ENCODE measurements around the gene PDE8A.

PDE8A gene

GRCh38 chr15:84987949-84988624, 6.4 kb downstream of the PDE8A start:
- Histone ChIP-seq H3K4me3 (ENCODE audit: insufficient read depth, low read length, poor library complexity, severe bottlenecking) (no peak overlapping the region), H3K36me3 (ENCODE audit: low read length) (no peaks in the 10 kb centered on the region), H3F3A (ENCODE audit: insufficient read depth) (peaks cover under 1% of the 10 kb centered on the region; the same call in 1 of the 2 replicates), H3K79me2 (ENCODE audit: insufficient read depth, low read length) (no peaks in the 10 kb centered on the region), H3K9me2 (replicated peaks; ENCODE audit: insufficient read depth, low read length) (no peaks in the 10 kb centered on the region), H3K9me3 (ENCODE audit: insufficient read depth, low read length) (no peaks in the 10 kb centered on the region), H3K27ac (ENCODE audit: low read depth, low read length) (no peak overlapping the region), H3K4me2 (ENCODE audit: low read depth, low read length, poor library complexity, severe bottlenecking) (no peak overlapping the region), H3K27me3 (ENCODE audit: low read length) (no peaks in the 10 kb centered on the region), H3K9ac (ENCODE audit: low read length) (no peak overlapping the region), H4K20me1 (ENCODE audit: low read depth, low read length) (peaks cover 16% of the 10 kb centered on the region; the same call in 1 of the 2 replicates), H2AFZ (ENCODE audit: low read depth, low read length, severe bottlenecking) (no peak overlapping the region)
- TF ChIP-seq CTCF (IDR thresholded peaks at IDR 0.05; ENCODE audit: insufficient read depth, low read length, poor library complexity, severe bottlenecking) (no peak), EZH2phosphoT487 (conservative IDR thresholded peaks at IDR 0.05; ENCODE audit: low read length) (no peak)

- H4K20me1 ChIP-seq (ENCODE audit: low read depth, low read length), result peaks cover 18% of the 10 kb centered on the region; the same call in 1 of the 2 replicates
- H3K9ac ChIP-seq (ENCODE audit: low read length), result no peak overlapping the region
- H3K9me2 ChIP-seq (replicated peaks; ENCODE audit: insufficient read depth, low read length), result no peaks in the 10 kb centered on the region
- no peaks in the 10 kb centered on the region for H3K27me3 ChIP-seq (ENCODE audit: low read length)
- no peaks in the 10 kb centered on the region for H3K79me2 ChIP-seq (ENCODE audit: insufficient read depth, low read length)
- no peak overlapping the region for H3K4me3 ChIP-seq (ENCODE audit: insufficient read depth, low read length, poor library complexity, severe bottlenecking)
- no peaks in the 10 kb centered on the region for H3F3A ChIP-seq (ENCODE audit: insufficient read depth)
- no peaks in the 10 kb centered on the region for H3K36me3 ChIP-seq (ENCODE audit: low read length)
- H3K27ac ChIP-seq (ENCODE audit: low read depth, low read length), result no peak overlapping the region
- H2AFZ ChIP-seq (ENCODE audit: low read depth, low read length, severe bottlenecking), result no peak overlapping the region
- H3K4me2 ChIP-seq (ENCODE audit: low read depth, low read length, poor library complexity, severe bottlenecking), result no peak overlapping the region
- no peaks in the 10 kb centered on the region for H3K9me3 ChIP-seq (ENCODE audit: insufficient read depth, low read length)
- no peak for TF ChIP-seq EZH2phosphoT487 (conservative IDR thresholded peaks at IDR 0.05; ENCODE audit: low read length)
- no peak for TF ChIP-seq CTCF (IDR thresholded peaks at IDR 0.05; ENCODE audit: insufficient read depth, low read length, poor library complexity, severe bottlenecking)
These were observed 7.4 kb downstream of the PDE8A start for GRCh38 chr15:84988909-84989644.

- no peaks in the 10 kb centered on the region for H3K9me2 ChIP-seq (replicated peaks; ENCODE audit: insufficient read depth, low read length)
- H3K4me2 ChIP-seq (ENCODE audit: low read depth, low read length, poor library complexity, severe bottlenecking), result no peak overlapping the region
- peaks cover 22% of the 10 kb centered on the region; the same call in 1 of the 2 replicates for H4K20me1 ChIP-seq (ENCODE audit: low read depth, low read length)
- no peaks in the 10 kb centered on the region for H3K27me3 ChIP-seq (ENCODE audit: low read length)
- no peak overlapping the region for H3K27ac ChIP-seq (ENCODE audit: low read depth, low read length)
- H3K36me3 ChIP-seq (ENCODE audit: low read length), result no peaks in the 10 kb centered on the region
- TF ChIP-seq CTCF (IDR thresholded peaks at IDR 0.05; ENCODE audit: insufficient read depth, low read length, poor library complexity, severe bottlenecking), result no peak
- TF ChIP-seq EZH2phosphoT487 (conservative IDR thresholded peaks at IDR 0.05; ENCODE audit: low read length), result no peak
- no peak overlapping the region for H3K9ac ChIP-seq (ENCODE audit: low read length)
- no peaks in the 10 kb centered on the region for H3K79me2 ChIP-seq (ENCODE audit: insufficient read depth, low read length)
- H3F3A ChIP-seq (ENCODE audit: insufficient read depth), result no peaks in the 10 kb centered on the region
- no peak overlapping the region for H2AFZ ChIP-seq (ENCODE audit: low read depth, low read length, severe bottlenecking)
- no peaks in the 10 kb centered on the region for H3K9me3 ChIP-seq (ENCODE audit: insufficient read depth, low read length)
- H3K4me3 ChIP-seq (ENCODE audit: insufficient read depth, low read length, poor library complexity, severe bottlenecking), result no peak overlapping the region
These were observed 8.9 kb downstream of the PDE8A start for GRCh38 chr15:84990507-84990906.
